Trophoblast cell (in vitro differentiated cells and primary cell): ENCODE data around the gene PCGF2.
"Not testable (repeated sequence)": the region's sequence is repeated elsewhere in the genome, so short reads cannot be mapped to it uniquely, and the experiment has no call there.

Source experiments
- DNase-seq, 2 donors: peaks; one replicate each; pipeline ENCODE4 v3.0.0-alpha.2; 2016
- H2AFZ ChIP-seq: 2 replicates; pipeline ENCODE4 v1.6.1; 2013; ENCODE audit warnings: low read length, moderate library complexity, mild to moderate bottlenecking; ENCODE audit not compliant: insufficient read depth, poor library complexity
- H2AK5ac ChIP-seq: 2 replicates; pipeline ENCODE4 v1.6.1; 2013; ENCODE audit warnings: mild to moderate bottlenecking, low read length
- H2BK120ac ChIP-seq: 2 replicates; pipeline ENCODE4 v1.6.1; 2013; ENCODE audit warnings: low read length, mild to moderate bottlenecking, moderate library complexity; ENCODE audit not compliant: insufficient read depth, poor library complexity
- H2BK12ac ChIP-seq: 2 replicates; pipeline ENCODE4 v1.6.1; 2013; ENCODE audit warnings: mild to moderate bottlenecking, low read length, moderate library complexity
- H2BK5ac ChIP-seq: 2 replicates; pipeline ENCODE4 v1.6.1; 2013; ENCODE audit warnings: low read length, low read depth, moderate library complexity, mild to moderate bottlenecking; ENCODE audit not compliant: poor library complexity
- H3K14ac ChIP-seq: 2 replicates; pipeline ENCODE4 v1.6.1; 2013; ENCODE audit warnings: mild to moderate bottlenecking, low read length
- H3K18ac ChIP-seq: 2 replicates; pipeline ENCODE4 v1.6.1; 2013; ENCODE audit warnings: mild to moderate bottlenecking, low read length
- H3K23ac ChIP-seq: 2 replicates; pipeline ENCODE4 v1.6.1; 2013; ENCODE audit warnings: low read length
- H3K27ac ChIP-seq: 2 replicates; pipeline ENCODE4 v1.5.1; 2013; ENCODE audit warnings: low read depth, mild to moderate bottlenecking, inconsistent platforms, low read length, moderate library complexity
- H3K27me3 ChIP-seq: 2 replicates; pipeline ENCODE4 v1.6.1; 2013; ENCODE audit warnings: inconsistent platforms, mild to moderate bottlenecking, low read length, moderate library complexity; ENCODE audit not compliant: insufficient read depth
- H3K36me3 ChIP-seq, 2 experiments: 1 replicate in 1 of 2; 2 replicates in 1 of 2; pipeline ENCODE4 v1.6.1; 2013; ENCODE audit warnings: low read length in 2 of 2, mild to moderate bottlenecking in 2 of 2, moderate library complexity in 1 of 2; ENCODE audit not compliant: insufficient read depth in 2 of 2, control insufficient read depth in 1 of 2
- H3K4ac ChIP-seq: 2 replicates; pipeline ENCODE4 v1.6.1; 2013; ENCODE audit warnings: low read depth, mild to moderate bottlenecking, low read length, moderate library complexity
- H3K4me1 ChIP-seq, 2 experiments: 1 replicate in 1 of 2; 2 replicates in 1 of 2; pipeline ENCODE4 v1.6.1; 2013; ENCODE audit warnings: low read length in 2 of 2, mild to moderate bottlenecking in 2 of 2, moderate library complexity in 1 of 2; ENCODE audit not compliant: insufficient read depth in 2 of 2, control insufficient read depth in 1 of 2
- H3K4me2 ChIP-seq: 2 replicates; pipeline ENCODE4 v1.6.1; 2013; ENCODE audit warnings: inconsistent platforms, mild to moderate bottlenecking, low read length, moderate library complexity
- H3K4me3 ChIP-seq: 2 replicates; pipeline ENCODE4 v1.5.1; 2013; ENCODE audit warnings: mild to moderate bottlenecking, low read depth, low read length, inconsistent platforms
- H3K79me1 ChIP-seq: one replicate; pipeline ENCODE4 v1.6.1; 2013; ENCODE audit warnings: low read length
- H3K79me2 ChIP-seq: 2 replicates; pipeline ENCODE4 v1.6.1; 2013; ENCODE audit warnings: low read length, mild to moderate bottlenecking; ENCODE audit not compliant: control insufficient read depth, insufficient read depth, poor library complexity
- H3K9ac ChIP-seq: 2 replicates; pipeline ENCODE4 v1.6.1; 2013; ENCODE audit warnings: mild to moderate bottlenecking, low read length
- H3K9me3 ChIP-seq: 2 replicates; pipeline ENCODE4 v1.6.1; 2013; ENCODE audit warnings: low read depth, mild to moderate bottlenecking, control low read depth, inconsistent platforms, low read length; ENCODE audit not compliant: insufficient read depth
- H4K12ac ChIP-seq: 2 replicates; pipeline ENCODE4 v1.6.1; 2013; ENCODE audit warnings: low read depth, mild to moderate bottlenecking, low read length, moderate library complexity
- H4K8ac ChIP-seq: 2 replicates; pipeline ENCODE4 v1.6.1; 2013; ENCODE audit warnings: low read depth, mild to moderate bottlenecking, low read length, moderate library complexity
- H4K91ac ChIP-seq: one replicate; pipeline ENCODE4 v1.6.1; 2013; ENCODE audit warnings: low read depth, mild to moderate bottlenecking, low read length, moderate library complexity
- WGBS: extraction: QIAGEN DNeasy Blood & Tissue Kit; methylation state at CpG from one replicate; pipeline ENCODE4 v1.1.7; 2013; ENCODE audit warnings: missing lambda C conversion rate; ENCODE audit not compliant: insufficient read length, insufficient coverage; ENCODE audit errors: extremely low coverage; 5-methylcytosine and 5-hydroxymethylcytosine counted together

Gene PCGF2

GRCh38 chr17:38728290-38728831, 19.8 kb downstream of the PCGF2 start:
- H2AFZ ChIP-seq, result no peak overlapping the region
- peaks cover 8% of the 10 kb centered on the region for H3K79me1 ChIP-seq
- H3K14ac ChIP-seq, result no peak overlapping the region
- H3K36me3 ChIP-seq, result peaks cover 18% of the 10 kb centered on the region in 2 experiments
- H3K18ac ChIP-seq, result no peak overlapping the region
- H3K23ac ChIP-seq, result no peak overlapping the region
- H3K27me3 ChIP-seq, result no peaks in the 10 kb centered on the region
- H3K4me1 ChIP-seq, result peaks cover 0 to 9% of the 10 kb centered on the region in 2 experiments
- no peak overlapping the region for H3K4ac ChIP-seq
- H3K9ac ChIP-seq, result no peak overlapping the region
- H4K91ac ChIP-seq, result no peak overlapping the region
- H2BK12ac ChIP-seq, result no peak overlapping the region
- DNase-seq, result no peak
- no peak overlapping the region for H4K12ac ChIP-seq
- no peak overlapping the region for H2BK5ac ChIP-seq
- peaks cover 6% of the 10 kb centered on the region for H3K79me2 ChIP-seq
- peak overlapping the region; percentile 9 for H3K4me3 ChIP-seq
- no peak overlapping the region for H3K4me2 ChIP-seq
- no peaks in the 10 kb centered on the region for H3K9me3 ChIP-seq
- H2AK5ac ChIP-seq, result no peak overlapping the region
- H2BK120ac ChIP-seq, result no peak overlapping the region
- no CpG with 5 or more reads among the region's 8 CpGs for WGBS
- no peak overlapping the region for H4K8ac ChIP-seq
- H3K27ac ChIP-seq, result no peak overlapping the region

GRCh38 chr17:38727736-38728135, 20.4 kb downstream of the PCGF2 start:
- DNase-seq, result peak in 1 of 2 donors; percentile 10
- Histone ChIP-seq H4K8ac (no peak overlapping the region), H3K4me1 (peaks cover 0 to 9% of the 10 kb centered on the region in 2 experiments), H2AK5ac (no peak overlapping the region), H3K23ac (no peak overlapping the region), H3K9ac (no peak overlapping the region), H3K27me3 (no peaks in the 10 kb centered on the region), H4K12ac (no peak overlapping the region), H2BK120ac (no peak overlapping the region), H3K4ac (no peak overlapping the region), H2AFZ (no peak overlapping the region), H3K18ac (no peak overlapping the region), H4K91ac (no peak overlapping the region), H3K14ac (no peak overlapping the region), H3K4me2 (no peak overlapping the region), H3K36me3 (peaks cover 17% of the 10 kb centered on the region in 2 experiments), H3K79me1 (peaks cover 8% of the 10 kb centered on the region), H3K9me3 (no peaks in the 10 kb centered on the region), H2BK12ac (no peak overlapping the region), H2BK5ac (no peak overlapping the region), H3K27ac (no peak overlapping the region), H3K4me3 (no peak overlapping the region), H3K79me2 (peaks cover 6% of the 10 kb centered on the region)
- WGBS, result no CpG with 5 or more reads among the region's 5 CpGs

GRCh38 chr17:38726145-38726544, 22.0 kb downstream of the PCGF2 start:
- H3K79me2 ChIP-seq, H2BK120ac ChIP-seq, H3K4me1 ChIP-seq, H2AFZ ChIP-seq, H3K14ac ChIP-seq, H3K4me3 ChIP-seq, H3K23ac ChIP-seq, H2BK5ac ChIP-seq, H3K18ac ChIP-seq, H3K4ac ChIP-seq, H3K79me1 ChIP-seq, H3K9ac ChIP-seq, H3K27ac ChIP-seq, H3K4me2 ChIP-seq, H4K8ac ChIP-seq, H2BK12ac ChIP-seq, DNase-seq, H3K9me3 ChIP-seq, H4K91ac ChIP-seq, H3K27me3 ChIP-seq, H2AK5ac ChIP-seq, H4K12ac ChIP-seq: not testable (repeated sequence)
- peaks cover 11 to 19% of the 10 kb centered on the region in 2 experiments for H3K36me3 ChIP-seq
- WGBS, result no CpG with 5 or more reads among the region's 8 CpGs

- peaks cover 0 to 4% of the 10 kb centered on the region in 2 experiments for H3K4me1 ChIP-seq
- H3K18ac ChIP-seq, result no peak overlapping the region
- H3K9ac ChIP-seq, result no peak overlapping the region
- H4K91ac ChIP-seq, result no peak overlapping the region
- peaks cover 3% of the 10 kb centered on the region for H3K79me2 ChIP-seq
- no peaks in the 10 kb centered on the region for H3K27me3 ChIP-seq
- no peak overlapping the region for H2AFZ ChIP-seq
- no CpG with 5 or more reads among the region's 10 CpGs for WGBS
- H3K79me1 ChIP-seq, result peaks cover 3% of the 10 kb centered on the region
- H3K4ac ChIP-seq, result no peak overlapping the region
- H2BK12ac ChIP-seq, result no peak overlapping the region
- no peak overlapping the region for H3K14ac ChIP-seq
- H2BK120ac ChIP-seq, result no peak overlapping the region
- no peak for DNase-seq
- H3K23ac ChIP-seq, result no peak overlapping the region
- H3K4me2 ChIP-seq, result no peak overlapping the region
- H4K12ac ChIP-seq, result no peak overlapping the region
- no peak overlapping the region for H4K8ac ChIP-seq
- no peaks in the 10 kb centered on the region for H3K9me3 ChIP-seq
- no peak overlapping the region for H2BK5ac ChIP-seq
- peaks cover 11 to 25% of the 10 kb centered on the region in 2 experiments for H3K36me3 ChIP-seq
- H3K27ac ChIP-seq, result no peak overlapping the region
- no peak overlapping the region for H2AK5ac ChIP-seq
- H3K4me3 ChIP-seq, result no peak overlapping the region
These were observed 23.1 kb downstream of the PCGF2 start for GRCh38 chr17:38725066-38725465.
